ENCODE results near the gene DYRK1A. TPM values are rescaled to one million over a fixed set of nuclear protein-coding genes. Genes with fewer than 3 reads are reported as not detected.
A peak's percentile ranks its signal among the peaks of the same experiment; 100 is the strongest.

Gene DYRK1A
- total RNA-seq, 1 donor from 2014 or later: 83.5 TPM

GRCh38 chr21:37373539-37373938 is 7.0 kb downstream of the DYRK1A start:
- Mint-ChIP-seq H3K9me3 (ENCODE audit: low read depth) (no peaks in the 10 kb centered on the region), H3K36me3 (ENCODE audit: insufficient read depth) (no peaks in the 10 kb centered on the region), H3K4me3 (ENCODE audit: low read depth) (no peak overlapping the region), H3K27me3 (no peaks in the 10 kb centered on the region), H3K27ac (no peak overlapping the region), H3K4me1 (ENCODE audit: low read depth) (peaks cover 49% of the 10 kb centered on the region)
- DNase-seq (ENCODE audit: low spot score, unreplicated experiment): no peak
- TF ChIP-seq CTCF (IDR thresholded peaks at IDR 0.05; ENCODE audit: unreplicated experiment): no peak

- TF ChIP-seq CTCF (IDR thresholded peaks at IDR 0.05; ENCODE audit: unreplicated experiment): no peak
- Mint-ChIP-seq H3K4me3 (ENCODE audit: low read depth) (no peak overlapping the region), H3K9me3 (ENCODE audit: low read depth) (no peaks in the 10 kb centered on the region), H3K27me3 (no peaks in the 10 kb centered on the region), H3K36me3 (ENCODE audit: insufficient read depth) (no peaks in the 10 kb centered on the region), H3K4me1 (ENCODE audit: low read depth) (peaks cover 49% of the 10 kb centered on the region), H3K27ac (no peak overlapping the region)
- DNase-seq (ENCODE audit: low spot score, unreplicated experiment): no peak
These were observed 7.5 kb downstream of the DYRK1A start for GRCh38 chr21:37374027-37374426.

GRCh38 chr21:37375866-37376574 is 9.4 kb downstream of the DYRK1A start:
- no peaks in the 10 kb centered on the region for H3K27me3 Mint-ChIP-seq
- H3K36me3 Mint-ChIP-seq (ENCODE audit: insufficient read depth): no peaks in the 10 kb centered on the region
- no peak for TF ChIP-seq CTCF (IDR thresholded peaks at IDR 0.05; ENCODE audit: unreplicated experiment)
- no peak for DNase-seq (ENCODE audit: low spot score, unreplicated experiment)
- no peaks in the 10 kb centered on the region for H3K9me3 Mint-ChIP-seq (ENCODE audit: low read depth)
- H3K4me3 Mint-ChIP-seq (ENCODE audit: low read depth): no peak overlapping the region
- H3K4me1 Mint-ChIP-seq (ENCODE audit: low read depth): peaks cover 45% of the 10 kb centered on the region
- peak overlapping the region; percentile 35 for H3K27ac Mint-ChIP-seq

- DNase-seq (ENCODE audit: low spot score, unreplicated experiment): no peak
- H3K4me3 Mint-ChIP-seq (ENCODE audit: low read depth): no peak overlapping the region
- H3K36me3 Mint-ChIP-seq (ENCODE audit: insufficient read depth): no peaks in the 10 kb centered on the region
- no peaks in the 10 kb centered on the region for H3K9me3 Mint-ChIP-seq (ENCODE audit: low read depth)
- H3K27me3 Mint-ChIP-seq: no peaks in the 10 kb centered on the region
- TF ChIP-seq CTCF (IDR thresholded peaks at IDR 0.05; ENCODE audit: unreplicated experiment): no peak
- H3K27ac Mint-ChIP-seq: peak overlapping the region; percentile 76
- H3K4me1 Mint-ChIP-seq (ENCODE audit: low read depth): peaks cover 49% of the 10 kb centered on the region
These were observed 12.1 kb downstream of the DYRK1A start for GRCh38 chr21:37378700-37379139.

GRCh38 chr21:37380349-37381323 is 14.1 kb downstream of the DYRK1A start:
- H3K27me3 Mint-ChIP-seq: no peaks in the 10 kb centered on the region
- H3K36me3 Mint-ChIP-seq (ENCODE audit: insufficient read depth): no peaks in the 10 kb centered on the region
- DNase-seq (ENCODE audit: low spot score, unreplicated experiment): no peak
- TF ChIP-seq CTCF (IDR thresholded peaks at IDR 0.05; ENCODE audit: unreplicated experiment): no peak
- H3K9me3 Mint-ChIP-seq (ENCODE audit: low read depth): no peaks in the 10 kb centered on the region
- H3K4me3 Mint-ChIP-seq (ENCODE audit: low read depth): no peak overlapping the region
- peak overlapping the region; percentile 4 for H3K27ac Mint-ChIP-seq
- peaks cover 53% of the 10 kb centered on the region for H3K4me1 Mint-ChIP-seq (ENCODE audit: low read depth)
